Breast epithelium (tissue), 3 donors: Measurements from ENCODE around the gene SMO.

ENCODE experiments used
- CTCF ChIP-seq, 3 donors: fragments of 450-650 bp; IDR thresholded peaks; one replicate each; pipeline ENCODE4 v1.5.1; 2016 to 2017; ENCODE audit warnings: antibody characterized with exemption in 3 of 3, mild to moderate bottlenecking in 3 of 3, moderate library complexity in 3 of 3
- POLR2A ChIP-seq: fragments of 450-650 bp; IDR thresholded peaks from one replicate; pipeline ENCODE4 v1.6.1; 2016; ENCODE audit warnings: antibody characterized with exemption, mild to moderate bottlenecking, moderate library complexity
- POLR2AphosphoS5 ChIP-seq, 3 donors: sonication (generic); formaldehyde crosslinking; IDR thresholded peaks; one replicate each; pipeline ENCODE4 v1.6.1; 2017; ENCODE audit warnings: antibody characterized with exemption in 3 of 3

GRCh38 chr7:129205987-129206785 lies 17.8 kb downstream of the SMO start:
- TF ChIP-seq CTCF (IDR thresholded peaks at IDR 0.05): no peak
- TF ChIP-seq POLR2A: no peak
- TF ChIP-seq POLR2AphosphoS5 (IDR thresholded peaks at IDR 0.05): no peak
